ENCODE measurements around the gene ZBED3. TPM values are rescaled to one million over a fixed set of nuclear protein-coding genes. Genes with fewer than 3 reads are reported as not detected.

The ZBED3 gene
- total RNA-seq, 1 experiment from 2014 or later, result 4.1 TPM

Other genes with a start within 250 kb of the ZBED3 start
- 0.46 TPM in 1 of 2 replicates, not detected in the other for gene S100Z, start 237.3 kb downstream of the ZBED3 start, total RNA-seq (2014; rRNA removed; shearing (Covaris generic))
- 1.3 TPM in 1 of 2 replicates, not detected in the other for gene CRHBP, start 134.2 kb downstream of the ZBED3 start, total RNA-seq (2014; rRNA removed; shearing (Covaris generic))
- 27.8 and 27.9 TPM in 2 replicates for gene AGGF1, start 56.9 kb downstream of the ZBED3 start, total RNA-seq (2014; rRNA removed; shearing (Covaris generic))
- 0.29 and 1.6 TPM in 2 replicates for gene PDE8B, start 123.4 kb upstream of the ZBED3 start, total RNA-seq (2014; rRNA removed; shearing (Covaris generic))

Measured in Daoy (cell line).